Activated gamma-delta T cell (primary cell): ENCODE measurements around the gene JMJD7.

Experiments
- DNase-seq: peaks from one replicate; lab custom pipeline; 2025; lab: John Stamatoyannopoulos, UW

Gene JMJD7

DNA sequence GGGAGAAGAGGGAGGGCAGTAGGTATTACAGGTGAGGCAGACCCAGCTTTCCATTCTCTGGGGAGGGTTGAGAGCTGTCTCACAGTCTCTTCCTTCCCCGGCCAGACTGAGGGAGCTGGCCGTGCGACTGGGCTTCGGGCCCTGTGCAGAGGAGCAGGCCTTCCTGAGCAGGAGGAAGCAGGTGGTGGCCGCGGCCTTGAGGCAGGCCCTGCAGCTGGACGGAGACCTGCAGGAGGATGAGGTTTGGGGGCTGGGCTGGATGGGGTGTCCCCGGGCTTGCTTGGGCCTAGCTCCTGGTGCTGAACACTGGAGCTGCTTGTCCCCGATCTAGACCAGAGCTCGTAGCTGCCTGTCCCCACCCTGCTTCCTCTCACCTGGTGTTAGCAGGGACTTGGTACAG, 15.7 kb downstream of the JMJD7 start:
- no peak for DNase-seq

GRCh38 chr15:41844814-41845213, 16.9 kb downstream of the JMJD7 start:
- no peak for DNase-seq

GRCh38 chr15:41847206-41847605, 19.3 kb downstream of the JMJD7 start:
- no peak for DNase-seq

GRCh38 chr15:41847981-41848380, 20.1 kb downstream of the JMJD7 start:
- no peak for DNase-seq

DNA sequence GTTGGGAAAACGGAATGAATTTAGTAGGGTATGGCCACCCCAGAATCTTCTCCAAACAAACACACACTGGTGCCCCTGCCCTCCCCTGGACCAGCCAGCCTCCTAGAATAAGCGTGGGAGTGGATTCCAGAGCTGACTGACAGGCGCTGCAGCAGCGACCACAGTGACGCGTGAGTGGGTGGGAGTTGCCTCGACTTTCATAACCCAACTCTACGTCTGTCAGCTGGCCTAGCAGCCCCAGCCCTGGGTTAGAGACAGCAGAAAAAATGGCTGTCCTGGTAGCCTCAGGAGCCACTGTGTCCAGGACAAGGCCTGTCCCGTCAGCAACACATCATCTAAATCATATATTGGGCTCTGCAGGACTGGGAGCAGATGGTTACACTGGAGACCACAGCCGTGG, 20.7 kb downstream of the JMJD7 start:
- no peak for DNase-seq

DNA sequence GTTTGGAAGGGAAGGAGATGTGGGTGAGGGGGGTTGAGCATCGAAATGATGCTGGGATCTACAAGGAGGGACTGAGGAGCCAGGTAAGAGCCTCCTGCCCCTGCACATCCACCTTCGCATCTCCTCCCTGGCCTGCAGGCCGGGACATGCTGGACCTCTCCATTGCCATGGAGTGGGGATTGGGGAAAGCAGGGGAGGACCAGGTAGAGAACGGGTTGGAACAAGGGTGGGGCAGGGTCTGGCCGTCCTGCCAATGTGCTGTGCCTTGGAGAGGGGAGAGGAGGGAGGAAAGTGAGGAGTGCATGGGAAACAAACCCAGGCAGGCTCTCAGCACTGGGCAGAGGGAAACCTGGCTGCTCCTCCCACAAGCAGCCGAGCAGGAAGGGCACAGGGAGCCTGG, 21.3 kb downstream of the JMJD7 start:
- DNase-seq: no peak

DNA sequence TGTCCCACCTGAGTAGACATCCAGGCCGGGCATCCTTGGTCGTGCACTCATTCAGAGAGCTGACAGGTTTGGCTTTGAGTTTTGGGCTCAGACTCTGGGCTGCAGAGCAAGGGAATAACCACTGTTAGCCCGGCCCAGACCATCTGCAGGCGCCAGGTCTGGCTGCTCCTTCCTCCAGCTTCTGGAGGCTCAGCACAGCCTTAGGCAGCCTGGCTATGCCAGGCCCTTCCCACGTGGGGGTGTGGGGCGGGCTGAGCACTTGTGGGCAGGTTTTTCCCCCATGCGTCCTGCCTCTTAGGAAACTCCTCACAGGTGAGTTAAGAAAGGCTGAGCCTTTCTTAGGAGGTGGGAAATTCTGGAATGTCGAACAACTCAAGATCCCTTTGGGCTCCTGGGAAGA, 22.0 kb downstream of the JMJD7 start:
- DNase-seq: no peak

- DNase-seq: no peak
Measured at GRCh38 chr15:41850482-41851166, 22.7 kb downstream of the JMJD7 start.

DNA sequence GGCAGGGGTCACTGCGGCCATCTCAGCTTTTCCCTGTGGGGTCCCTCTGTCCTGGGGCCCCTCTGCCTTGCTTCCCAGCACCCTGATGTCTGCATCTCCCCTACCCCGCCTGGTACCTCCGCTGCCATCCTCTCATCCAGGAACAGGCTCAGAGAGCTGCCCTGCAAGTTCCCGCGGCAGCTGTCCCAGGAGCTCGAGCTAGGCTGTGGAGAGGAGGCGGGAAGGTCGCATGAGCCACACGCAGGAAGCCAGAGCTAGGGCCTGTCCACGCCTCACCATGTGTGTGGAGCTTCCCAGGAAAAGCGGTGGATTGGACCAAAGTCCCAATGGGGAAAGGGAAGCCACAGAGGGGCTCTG, 23.3 kb downstream of the JMJD7 start:
- DNase-seq: no peak

DNA sequence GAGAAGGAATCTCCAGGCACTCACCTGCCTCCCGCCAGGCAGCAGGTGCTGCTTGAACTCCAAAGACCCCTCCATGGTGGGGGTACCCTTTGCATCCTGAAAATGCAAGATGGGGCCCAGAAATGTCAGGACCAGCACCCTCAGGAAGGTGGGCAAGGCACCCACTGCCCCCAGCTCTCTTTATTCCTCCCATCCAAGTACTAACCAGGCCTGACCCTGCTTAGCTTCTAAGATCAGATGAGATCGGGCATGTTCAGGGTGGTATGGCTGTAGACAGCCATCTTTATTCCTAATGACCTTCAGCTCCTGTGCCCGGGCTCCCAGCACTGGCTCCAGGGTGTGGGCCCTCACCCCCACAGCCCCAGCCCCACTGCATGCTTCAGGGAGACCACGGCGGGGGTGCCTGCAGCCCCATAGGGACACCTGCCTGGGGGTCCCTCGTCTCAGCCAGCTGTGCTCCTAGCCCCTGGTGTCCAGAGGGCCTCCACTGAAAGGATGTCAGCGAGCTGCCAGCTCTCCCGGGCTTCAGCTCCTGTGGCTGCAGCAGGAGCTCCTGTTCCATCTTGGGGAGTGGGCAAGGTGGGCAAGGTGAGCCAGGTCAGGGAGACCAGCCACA, 24.0 kb downstream of the JMJD7 start:
- DNase-seq: no peak

- DNase-seq: no peak
Measured at GRCh38 chr15:41852736-41853590, 25.1 kb downstream of the JMJD7 start.

GRCh38 chr15:41853831-41854230, 25.9 kb downstream of the JMJD7 start:
- DNase-seq: no peak

DNA sequence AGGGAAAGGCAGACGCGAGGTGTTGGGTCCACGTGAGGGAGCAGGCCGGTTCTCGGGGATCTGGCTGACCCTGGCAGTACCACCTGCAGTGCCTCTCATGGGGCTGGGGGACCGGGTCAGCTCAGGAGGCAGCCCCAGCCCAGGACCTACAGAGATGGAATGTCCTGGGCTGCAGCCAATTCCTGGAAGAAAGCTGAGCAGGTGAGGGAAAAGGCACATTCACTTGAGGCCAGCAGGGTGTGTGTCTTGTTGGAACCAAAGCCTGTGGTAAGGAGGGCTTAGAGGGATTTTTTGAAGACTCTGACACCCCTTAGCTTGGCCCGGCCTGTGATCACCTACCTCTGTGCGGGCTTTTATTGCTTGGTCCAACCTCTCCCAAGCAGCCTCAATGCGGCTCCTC, 26.6 kb downstream of the JMJD7 start:
- no peak for DNase-seq

DNA sequence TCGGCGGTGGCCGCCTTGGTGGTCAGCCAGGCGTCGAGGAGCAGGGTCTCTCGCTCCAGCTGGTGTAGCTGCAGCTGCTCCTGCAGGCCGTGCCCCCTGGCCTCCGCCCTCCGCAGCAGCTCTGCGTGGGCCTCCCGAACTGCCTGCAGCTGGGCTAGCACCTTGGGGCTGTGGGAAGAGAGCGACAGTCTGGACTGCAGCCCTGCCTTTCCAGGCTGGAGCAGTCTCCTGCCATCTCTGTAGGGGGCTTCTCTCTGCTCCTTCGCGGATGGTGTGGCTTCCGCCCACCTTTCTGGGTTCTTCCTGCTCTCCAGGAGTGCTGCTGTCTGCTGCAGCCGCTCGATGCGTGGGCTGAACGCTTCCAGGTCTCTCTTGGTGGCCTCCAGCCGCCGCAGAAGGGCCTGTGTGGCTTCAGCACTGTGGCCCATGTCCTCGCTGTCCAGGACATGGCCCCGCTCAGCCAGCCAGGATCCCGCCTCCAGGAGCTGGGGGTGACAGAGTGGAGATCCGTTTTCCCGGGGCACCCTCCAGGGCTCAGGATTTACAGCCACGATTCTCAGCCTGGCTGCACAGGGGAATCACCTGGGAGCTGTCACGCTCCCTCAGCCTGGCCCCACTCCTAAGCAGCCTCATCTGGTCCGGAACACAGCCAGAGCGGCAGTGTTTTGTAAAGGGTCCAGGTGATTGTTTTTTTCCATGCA, 27.5 kb downstream of the JMJD7 start:
- no peak for DNase-seq

DNA sequence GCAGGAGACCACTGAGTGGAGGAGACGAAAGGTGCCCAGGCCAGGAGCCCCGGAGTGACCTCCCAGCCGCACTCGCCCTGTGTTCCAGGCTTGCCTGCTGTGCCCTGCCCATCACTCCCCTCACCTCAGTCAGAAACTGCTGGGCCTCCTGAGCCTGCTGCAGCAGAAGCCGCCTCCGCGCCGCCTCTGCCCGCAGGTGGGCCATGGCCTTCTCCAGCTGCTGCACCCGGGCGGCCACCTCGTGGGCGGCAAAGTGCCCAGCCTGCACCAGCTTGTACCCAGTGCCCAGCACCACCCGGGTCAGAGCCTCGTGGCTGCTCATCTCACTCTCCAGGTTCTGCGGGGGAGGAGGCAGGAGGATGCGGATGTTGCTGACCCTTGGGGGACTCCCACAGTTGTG, 28.4 kb downstream of the JMJD7 start:
- no peak for DNase-seq

- DNase-seq: no peak
Measured at GRCh38 chr15:41856716-41857115, 28.8 kb downstream of the JMJD7 start.

DNA sequence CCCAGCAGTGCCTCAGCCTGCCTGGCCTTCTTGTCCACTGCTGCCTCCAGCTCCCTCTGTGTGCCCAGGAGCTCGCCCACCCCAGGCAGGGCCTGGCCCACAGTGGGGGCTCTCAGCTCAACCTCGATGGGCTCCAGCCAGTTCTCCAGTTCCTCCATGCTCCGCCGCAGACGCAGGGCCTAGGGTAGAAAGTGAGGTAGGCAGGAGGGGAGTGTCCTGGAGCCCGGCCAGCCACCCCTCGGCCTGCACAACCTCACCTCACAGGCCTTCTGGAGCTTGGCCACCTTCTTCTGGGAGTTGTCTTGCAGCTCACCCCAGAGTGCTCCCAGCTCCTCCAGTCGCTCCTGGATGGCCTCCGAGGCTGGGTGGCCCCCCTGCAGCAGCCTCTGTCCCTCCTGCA, 29.4 kb downstream of the JMJD7 start:
- DNase-seq: no peak

- no peak for DNase-seq
Measured at GRCh38 chr15:41858756-41859155, 30.9 kb downstream of the JMJD7 start.

GRCh38 chr15:41860049-41860828, 32.3 kb downstream of the JMJD7 start:
- no peak for DNase-seq

DNA sequence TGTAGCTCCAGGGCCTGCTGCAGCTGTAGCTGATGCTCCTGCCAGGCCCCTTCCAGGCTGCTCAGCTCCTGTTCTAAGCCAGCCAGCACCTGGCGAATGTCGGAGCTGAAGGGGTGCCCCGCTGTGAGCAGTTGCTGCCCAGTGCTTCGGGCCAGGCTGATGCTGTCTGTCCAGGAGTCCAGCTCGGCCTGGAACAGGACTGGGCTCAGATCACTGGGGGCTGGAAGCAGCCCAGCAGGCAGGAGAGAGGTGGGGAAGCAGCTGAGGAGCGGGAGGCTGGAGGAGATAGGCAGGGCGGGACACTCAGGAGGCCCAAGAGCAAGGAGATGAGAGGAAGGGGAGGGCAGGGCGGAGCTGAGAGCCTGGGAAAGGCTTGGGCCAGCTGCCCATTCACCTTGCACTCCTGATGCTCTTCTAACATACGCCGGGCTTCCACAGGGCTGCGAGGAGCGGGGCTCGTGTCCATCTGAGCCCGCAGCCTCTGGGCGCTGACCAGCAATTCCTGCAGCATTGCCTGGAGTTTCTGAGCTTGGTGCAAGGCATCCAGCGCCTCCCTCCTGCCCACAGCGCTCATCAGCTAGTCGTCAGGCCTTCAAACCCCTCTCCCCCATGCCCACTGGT, 34.0 kb downstream of the JMJD7 start:
- no peak for DNase-seq

- no peak for DNase-seq
Measured at GRCh38 chr15:41862515-41863116, 34.7 kb downstream of the JMJD7 start.
